H1 (cell line): ENCODE measurements around the gene RAB36. TPM values are rescaled to one million over a fixed set of nuclear protein-coding genes. Genes with fewer than 3 reads are reported as not detected.

Source experiments
- KDM5A ChIP-seq: fragments of 200-600 bp; IDR thresholded peaks from 2 replicates; pipeline ENCODE4 v1.7.1; 2012; ENCODE audit warnings: mild to moderate bottlenecking, low read length, inconsistent platforms, mixed read lengths
- YY1 ChIP-seq: IDR thresholded peaks from 2 replicates; pipeline ENCODE4 v1.6.1; 2011; ENCODE audit warnings: low read depth, mild to moderate bottlenecking, low read length
- polyA plus RNA-seq, 7 experiments: library from polyadenylated mRNA; depleted of rRNA in 3 of 7; stranded (reverse) in 5 of 7; unstranded in 2 of 7; fragments of >200 nt in 5 of 7; fragments of 200-250 nt in 2 of 7; gene quantifications; 1 replicate in 5 of 7; 2 replicates in 1 of 7; 4 replicates in 1 of 7; pipeline versions ENCODE4 v1.2.1 to v1.2.3, GENCODE V29; 2011 to 2013; ENCODE audit warnings: missing spikeins in 2 of 7, mixed read lengths in 2 of 7
- total RNA-seq: library from RNA; stranded (reverse); fragmentation: NEBNext Ultra II Directional; extraction: Animal tissue kit (Norgen Biotek cat#: 25700); gene quantifications from 2 replicates; pipeline ENCODE4 v1.2.1, GENCODE V29; 2021

Gene RAB36
- total and polyA plus RNA-seq, 2 of the 8 experiments (the other 6 are each of a cell fraction or from before 2014, with no cell fraction given): 1.0 to 1.5 TPM

- TF ChIP-seq KDM5A (no peak), YY1 (no peak)
Observed at GRCh38 chr22:23099531-23099804, 45.8 kb upstream of the RAB36 start (continued).
